ENCODE measurements around the gene CLCNKA.

CLCNKA gene

DNA sequence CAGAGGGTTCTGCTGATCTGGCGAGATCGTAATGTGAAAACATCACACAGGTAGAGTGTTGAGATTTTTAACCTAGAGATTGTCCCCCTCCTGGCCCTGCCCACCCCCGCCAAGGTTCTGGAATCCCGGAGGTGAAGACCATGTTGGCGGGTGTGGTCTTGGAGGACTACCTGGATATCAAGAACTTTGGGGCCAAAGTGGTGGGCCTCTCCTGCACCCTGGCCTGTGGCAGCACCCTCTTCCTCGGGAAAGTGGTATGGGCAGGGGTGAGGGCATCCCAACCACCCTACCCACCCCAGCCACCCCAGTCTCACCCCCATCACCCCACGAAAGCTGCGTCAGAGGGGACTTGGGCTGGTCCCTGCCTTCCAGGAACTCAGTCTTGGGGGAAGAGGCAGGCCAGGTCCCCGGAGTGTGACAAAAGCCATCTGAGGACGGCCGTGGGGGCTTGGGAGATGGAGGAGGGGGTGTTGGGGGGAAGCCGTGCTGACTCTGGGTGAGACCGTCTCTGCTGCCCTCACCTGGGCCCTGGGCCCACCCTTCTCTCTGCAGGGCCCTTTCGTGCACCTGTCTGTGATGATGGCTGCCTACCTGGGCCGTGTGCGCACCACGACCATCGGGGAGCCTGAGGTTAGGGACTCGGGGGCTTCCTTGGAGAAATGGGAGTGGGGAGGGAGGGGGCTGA lies 26.1 kb downstream of the CLCNKA start:
- TF ChIP-seq, protein P1, sequence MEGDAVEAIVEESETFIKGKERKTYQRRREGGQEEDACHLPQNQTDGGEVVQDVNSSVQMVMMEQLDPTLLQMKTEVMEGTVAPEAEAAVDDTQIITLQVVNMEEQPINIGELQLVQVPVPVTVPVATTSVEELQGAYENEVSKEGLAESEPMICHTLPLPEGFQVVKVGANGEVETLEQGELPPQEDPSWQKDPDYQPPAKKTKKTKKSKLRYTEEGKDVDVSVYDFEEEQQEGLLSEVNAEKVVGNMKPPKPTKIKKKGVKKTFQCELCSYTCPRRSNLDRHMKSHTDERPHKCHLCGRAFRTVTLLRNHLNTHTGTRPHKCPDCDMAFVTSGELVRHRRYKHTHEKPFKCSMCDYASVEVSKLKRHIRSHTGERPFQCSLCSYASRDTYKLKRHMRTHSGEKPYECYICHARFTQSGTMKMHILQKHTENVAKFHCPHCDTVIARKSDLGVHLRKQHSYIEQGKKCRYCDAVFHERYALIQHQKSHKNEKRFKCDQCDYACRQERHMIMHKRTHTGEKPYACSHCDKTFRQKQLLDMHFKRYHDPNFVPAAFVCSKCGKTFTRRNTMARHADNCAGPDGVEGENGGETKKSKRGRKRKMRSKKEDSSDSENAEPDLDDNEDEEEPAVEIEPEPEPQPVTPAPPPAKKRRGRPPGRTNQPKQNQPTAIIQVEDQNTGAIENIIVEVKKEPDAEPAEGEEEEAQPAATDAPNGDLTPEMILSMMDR (IDR thresholded peaks at IDR 0.05) = no peak

GRCh38 chr1:16048573-16049189 lies 26.8 kb downstream of the CLCNKA start:
- TF ChIP-seq, protein P1 (IDR thresholded peaks at IDR 0.05) = no peak

- TF ChIP-seq, protein P1 (IDR thresholded peaks at IDR 0.05) = no peak
Observed at GRCh38 chr1:16050328-16050727, 28.5 kb downstream of the CLCNKA start.

DNA sequence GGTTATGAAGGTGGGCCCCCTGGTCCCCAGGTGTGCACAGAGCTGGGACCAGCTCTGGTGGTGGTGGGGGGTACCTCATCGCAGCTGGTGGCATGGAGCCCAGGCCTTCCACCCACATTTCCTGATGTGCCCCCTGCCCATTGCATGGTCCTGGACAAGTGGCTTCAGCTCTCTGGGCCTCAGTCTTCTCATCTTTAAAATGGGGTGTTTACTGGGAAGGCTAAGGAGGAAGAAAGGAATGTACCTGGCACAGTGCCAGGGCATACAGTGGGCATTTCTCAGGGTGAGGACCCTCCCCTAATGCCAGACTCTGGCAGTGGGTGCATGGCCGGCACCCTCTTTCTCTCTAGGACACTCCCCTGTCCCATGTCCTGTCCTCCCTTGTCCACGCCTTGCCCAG lies 29.2 kb downstream of the CLCNKA start:
- TF ChIP-seq, protein P1 (IDR thresholded peaks at IDR 0.05) = no peak

GRCh38 chr1:16053781-16054502 lies 32.1 kb downstream of the CLCNKA start:
- TF ChIP-seq, protein P1 (IDR thresholded peaks at IDR 0.05) = no peak

DNA sequence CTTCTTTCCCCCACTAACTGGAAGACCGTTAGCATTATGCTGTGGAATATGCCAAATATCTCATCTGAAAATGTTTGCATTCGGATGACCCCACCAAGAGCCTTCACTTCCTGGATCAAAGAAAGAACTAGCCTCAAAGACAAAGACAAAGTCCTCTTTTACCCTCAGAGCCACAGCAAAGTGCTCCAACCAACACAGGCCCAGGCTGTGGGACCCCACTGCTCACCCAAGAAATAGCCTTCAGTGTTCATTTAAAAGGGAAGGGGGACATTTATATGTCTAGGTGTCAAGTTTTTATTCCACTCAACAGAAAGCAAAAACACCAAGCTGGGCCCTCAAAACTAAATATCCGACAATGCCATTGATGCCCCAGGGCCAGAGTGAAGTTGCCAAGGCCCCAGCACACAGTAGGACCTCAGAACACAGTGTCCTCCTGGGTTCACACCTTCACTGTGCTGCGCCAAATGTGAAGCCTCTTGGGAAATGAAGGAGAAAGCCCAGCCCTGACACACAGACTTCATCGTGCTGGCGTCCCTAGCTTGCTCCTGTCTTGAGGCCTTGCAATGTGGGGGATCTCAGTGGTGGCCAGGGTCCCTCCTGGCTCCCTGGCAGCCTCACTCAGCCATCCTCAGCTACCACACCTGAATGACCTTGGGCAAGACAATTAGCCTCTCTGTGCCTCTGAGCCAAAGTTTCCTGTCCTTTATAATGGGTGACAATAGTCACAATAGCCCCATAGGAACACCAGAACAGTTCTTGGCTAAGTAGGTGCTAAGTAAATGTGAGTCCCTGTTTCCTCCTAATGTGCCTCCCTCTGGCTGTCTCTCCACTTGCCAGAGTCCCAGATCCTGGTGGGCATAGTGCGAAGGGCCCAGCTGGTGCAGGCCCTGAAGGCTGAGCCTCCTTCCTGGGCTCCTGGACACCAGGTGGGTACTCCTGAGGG lies 33.0 kb downstream of the CLCNKA start:
- TF ChIP-seq, protein P1 (IDR thresholded peaks at IDR 0.05) = no peak

Data from LNCAP (cell line).